Mesothelial cell of epicardium (in vitro differentiated cells): ENCODE data around the gene BUB3. TPM values are rescaled to one million over a fixed set of nuclear protein-coding genes. Genes with fewer than 3 reads are reported as not detected.

Experiments
- DNase-seq, 2 experiments: peaks; one replicate each; pipeline ENCODE4 v3.0.0; 2021; ENCODE audit warnings: low spot score in 2 of 2; ENCODE audit not compliant: unreplicated experiment in 2 of 2
- H3K27ac Mint-ChIP-seq: 2 replicates; pipeline ENCODE4 v1.8.0; 2021; ENCODE audit warnings: mixed read lengths
- H3K27me3 Mint-ChIP-seq: 2 replicates; pipeline ENCODE4 v1.8.0; 2021; ENCODE audit warnings: low read depth, mixed read lengths
- H3K36me3 Mint-ChIP-seq: 2 replicates; pipeline ENCODE4 v1.8.0; 2021; ENCODE audit warnings: mixed read lengths
- H3K4me1 Mint-ChIP-seq: 2 replicates; pipeline ENCODE4 v1.8.0; 2021; ENCODE audit warnings: mixed read lengths
- H3K4me3 Mint-ChIP-seq: 2 replicates; pipeline ENCODE4 v1.8.0; 2021; ENCODE audit warnings: mild to moderate bottlenecking, moderate library complexity, mixed read lengths
- H3K9me3 Mint-ChIP-seq: 2 replicates; pipeline ENCODE4 v1.8.0; 2021; ENCODE audit warnings: mixed read lengths
- total RNA-seq: library from RNA; stranded (reverse); gene quantifications from 3 replicates; pipeline ENCODE4 v1.2.1, GENCODE V29; 2021
- TF ChIP-seq, protein P1 (sequence below): fragments of 200-600 bp; sonication (generic); IDR thresholded peaks from one replicate; pipeline ENCODE4 v1.5.0; 2021; ENCODE audit warnings: antibody characterized with exemption; ENCODE audit not compliant: unreplicated experiment

BUB3 gene
- total RNA-seq, 1 donor from 2014 or later: 71.5 TPM

DNA sequence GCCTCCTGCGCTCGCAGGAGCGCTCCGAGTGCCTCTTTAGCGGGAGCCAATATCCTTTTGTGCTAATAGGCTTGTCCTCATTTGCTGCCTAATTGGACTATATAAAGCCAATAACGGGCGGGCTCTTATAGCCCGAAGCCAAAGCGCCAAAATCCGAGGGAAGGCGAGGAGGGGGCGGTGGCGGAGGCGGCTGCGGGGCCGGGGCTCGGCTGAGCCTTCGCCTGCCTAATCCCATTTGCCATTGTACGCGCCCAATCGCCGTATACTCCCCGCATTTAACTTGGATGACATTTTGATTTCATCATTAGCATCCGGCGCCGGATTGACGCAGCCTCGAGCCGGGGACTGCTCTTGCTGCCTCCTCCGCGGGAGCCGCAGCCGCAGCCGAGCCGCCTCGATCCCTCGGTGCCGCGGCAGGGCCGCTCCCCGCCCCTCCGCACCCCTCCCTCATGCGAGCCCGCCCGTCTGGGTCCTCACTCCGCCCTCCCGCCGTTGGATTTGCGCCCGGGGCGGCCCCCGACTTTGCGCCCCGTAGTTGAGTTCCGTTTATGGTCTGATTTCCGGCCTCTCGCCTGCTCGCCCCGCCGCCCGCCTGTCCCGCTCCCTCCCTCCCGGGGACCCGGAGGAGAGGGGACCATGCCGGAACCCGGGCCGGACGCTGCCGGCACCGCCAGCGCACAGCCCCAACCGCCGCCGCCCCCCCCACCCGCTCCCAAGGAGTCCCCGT lies 18.6 kb upstream of the BUB3 start, which contains the start of gene HMX3:
HMX3 (plus strand) TSS at position 556 of the 727 bp plus-strand sequence; CDS start at position 637, 81 bp downstream.
- Mint-ChIP-seq H3K4me1 (peaks cover 27% of the 10 kb centered on the region), H3K27me3 (peaks cover 94% of the 10 kb centered on the region), H3K9me3 (no peaks in the 10 kb centered on the region), H3K27ac (no peak within 1 kb of the TSS), H3K4me3 (peak within 1 kb of the TSS; percentile 46), H3K36me3 (no peaks in the 10 kb centered on the region)
- no peak for DNase-seq
- TF ChIP-seq, protein P1, sequence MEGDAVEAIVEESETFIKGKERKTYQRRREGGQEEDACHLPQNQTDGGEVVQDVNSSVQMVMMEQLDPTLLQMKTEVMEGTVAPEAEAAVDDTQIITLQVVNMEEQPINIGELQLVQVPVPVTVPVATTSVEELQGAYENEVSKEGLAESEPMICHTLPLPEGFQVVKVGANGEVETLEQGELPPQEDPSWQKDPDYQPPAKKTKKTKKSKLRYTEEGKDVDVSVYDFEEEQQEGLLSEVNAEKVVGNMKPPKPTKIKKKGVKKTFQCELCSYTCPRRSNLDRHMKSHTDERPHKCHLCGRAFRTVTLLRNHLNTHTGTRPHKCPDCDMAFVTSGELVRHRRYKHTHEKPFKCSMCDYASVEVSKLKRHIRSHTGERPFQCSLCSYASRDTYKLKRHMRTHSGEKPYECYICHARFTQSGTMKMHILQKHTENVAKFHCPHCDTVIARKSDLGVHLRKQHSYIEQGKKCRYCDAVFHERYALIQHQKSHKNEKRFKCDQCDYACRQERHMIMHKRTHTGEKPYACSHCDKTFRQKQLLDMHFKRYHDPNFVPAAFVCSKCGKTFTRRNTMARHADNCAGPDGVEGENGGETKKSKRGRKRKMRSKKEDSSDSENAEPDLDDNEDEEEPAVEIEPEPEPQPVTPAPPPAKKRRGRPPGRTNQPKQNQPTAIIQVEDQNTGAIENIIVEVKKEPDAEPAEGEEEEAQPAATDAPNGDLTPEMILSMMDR: no peak

GRCh38 chr10:123136221-123136805 lies 17.9 kb upstream of the BUB3 start:
- TF ChIP-seq, protein P1: no peak
- H3K9me3 Mint-ChIP-seq: no peaks in the 10 kb centered on the region
- no peak overlapping the region for H3K27ac Mint-ChIP-seq
- no peaks in the 10 kb centered on the region for H3K36me3 Mint-ChIP-seq
- H3K4me1 Mint-ChIP-seq: peaks cover 27% of the 10 kb centered on the region
- H3K4me3 Mint-ChIP-seq: peak overlapping the region; percentile 46
- peaks cover 94% of the 10 kb centered on the region for H3K27me3 Mint-ChIP-seq
- DNase-seq: no peak

- TF ChIP-seq, protein P1: no peak
- peak overlapping the region; percentile 46 for H3K4me3 Mint-ChIP-seq
- no peaks in the 10 kb centered on the region for H3K9me3 Mint-ChIP-seq
- H3K27ac Mint-ChIP-seq: no peak overlapping the region
- H3K36me3 Mint-ChIP-seq: no peaks in the 10 kb centered on the region
- peaks cover 94% of the 10 kb centered on the region for H3K27me3 Mint-ChIP-seq
- H3K4me1 Mint-ChIP-seq: peaks cover 27% of the 10 kb centered on the region
- no peak for DNase-seq
These were observed 17.2 kb upstream of the BUB3 start for GRCh38 chr10:123136806-123137642.

DNA sequence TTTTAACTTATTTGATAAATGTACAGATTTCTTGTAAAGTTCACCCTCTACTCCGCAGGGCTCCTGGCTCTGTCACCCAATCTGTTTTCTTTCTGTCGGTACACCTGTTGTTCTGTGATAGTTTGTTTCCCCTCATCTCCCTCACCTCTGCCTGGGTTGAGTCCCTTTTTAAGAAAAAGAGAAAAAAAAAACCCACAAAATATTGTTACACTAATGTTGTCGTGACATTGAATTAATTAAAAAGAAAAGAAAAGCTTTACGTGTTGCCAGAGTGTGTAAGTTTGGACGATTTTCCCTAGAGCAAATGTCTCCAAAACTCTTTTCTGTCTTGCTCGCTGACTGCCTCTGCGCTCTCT lies 15.1 kb upstream of the BUB3 start:
- Mint-ChIP-seq H3K27me3 (peaks cover 94% of the 10 kb centered on the region), H3K36me3 (no peaks in the 10 kb centered on the region), H3K9me3 (no peaks in the 10 kb centered on the region), H3K4me3 (no peak overlapping the region), H3K27ac (no peak overlapping the region), H3K4me1 (peaks cover 17% of the 10 kb centered on the region)
- DNase-seq: no peak
- TF ChIP-seq, protein P1: no peak

DNA sequence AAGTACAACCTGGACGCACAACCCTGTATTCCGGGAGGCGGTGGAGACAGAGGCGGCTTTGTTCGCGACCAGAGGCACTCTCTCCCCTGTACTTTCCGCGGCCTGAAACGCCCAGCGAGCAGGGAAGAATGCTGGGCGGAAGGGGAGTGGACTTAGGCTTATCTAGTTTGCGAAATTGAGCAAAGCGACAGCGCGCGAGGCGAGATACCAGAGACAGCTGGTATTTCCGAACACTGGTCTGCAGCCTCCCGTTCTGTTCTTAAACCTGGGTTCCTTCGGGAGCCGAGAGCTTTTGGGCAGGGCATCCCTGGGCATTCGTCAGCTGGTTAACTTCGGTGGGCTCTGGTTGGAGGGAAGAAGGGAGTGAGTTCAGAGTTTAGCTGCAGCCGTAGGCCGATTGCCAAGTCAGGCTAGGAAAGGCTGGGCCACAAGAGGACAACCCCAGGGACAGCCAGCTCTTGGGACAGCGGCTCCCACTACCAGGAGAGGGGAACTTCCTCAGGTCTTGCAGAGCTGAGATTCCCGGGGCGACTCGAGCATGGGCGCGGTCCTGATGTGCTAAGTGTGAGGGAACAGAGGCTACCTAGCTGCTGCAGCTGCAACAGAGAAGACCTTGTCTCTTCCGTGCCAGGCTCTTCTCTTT lies 14.6 kb upstream of the BUB3 start:
- TF ChIP-seq, protein P1: no peak
- H3K27ac Mint-ChIP-seq: no peak overlapping the region
- peaks cover 14% of the 10 kb centered on the region for H3K4me1 Mint-ChIP-seq
- no peaks in the 10 kb centered on the region for H3K36me3 Mint-ChIP-seq
- peaks cover 94% of the 10 kb centered on the region for H3K27me3 Mint-ChIP-seq
- no peaks in the 10 kb centered on the region for H3K9me3 Mint-ChIP-seq
- peak overlapping the region; percentile 17 for H3K4me3 Mint-ChIP-seq
- no peak for DNase-seq
